ENCODE measurements around the gene KCNQ1. TPM values are rescaled to one million over a fixed set of nuclear protein-coding genes. Genes with fewer than 3 reads are reported as not detected.

Gene KCNQ1
- total and polyA plus RNA-seq, 2 experiments from 2014 or later, result not detected

DNA sequence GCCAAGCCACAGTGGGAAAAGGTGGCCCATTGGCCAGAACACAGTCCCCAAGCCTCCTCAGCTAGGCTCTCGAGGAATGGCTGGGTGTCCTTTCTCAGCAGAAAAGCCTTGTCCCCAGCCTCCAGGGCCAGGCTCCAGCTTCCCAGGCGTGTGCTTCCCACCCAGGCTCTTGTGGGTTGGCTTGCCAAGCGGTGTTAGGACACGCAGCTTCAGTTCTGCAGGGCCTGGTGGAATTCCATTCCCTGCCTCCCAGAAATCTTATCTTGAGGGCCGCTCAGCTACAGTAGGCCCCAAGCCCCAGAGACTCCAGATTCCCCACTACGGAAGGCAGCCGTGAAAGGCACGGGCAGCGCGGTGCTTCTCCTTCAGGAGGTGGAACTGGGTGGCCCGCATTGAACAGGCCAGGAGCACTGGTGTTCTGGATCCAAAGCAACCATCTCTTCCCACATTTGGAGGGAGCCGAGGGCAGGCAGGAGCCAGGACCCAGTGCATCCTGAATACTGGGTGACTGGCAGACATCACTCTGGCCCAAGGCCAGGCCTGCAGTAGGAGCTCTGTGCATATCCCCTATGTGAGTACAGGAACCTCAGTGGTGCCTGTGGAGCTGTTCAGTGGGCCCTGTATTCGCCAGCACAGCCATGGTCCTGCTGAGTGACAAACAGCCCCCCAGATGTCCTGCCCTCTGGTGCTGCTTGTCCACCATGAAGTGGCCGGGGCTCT, 271.7 kb downstream of the KCNQ1 start:
- Histone ChIP-seq H3K9me3 (ENCODE audit: low read depth) (no peaks in the 10 kb centered on the region), H3K4me1 (ENCODE audit: insufficient read depth) (no peaks in the 10 kb centered on the region), H3K79me2 (ENCODE audit: insufficient read depth) (no peaks in the 10 kb centered on the region), H3K27ac (no peak overlapping the region), H3K27me3 (replicated peaks; ENCODE audit: insufficient read depth) (peaks cover 15% of the 10 kb centered on the region), H3F3A (ENCODE audit: insufficient read depth) (no peaks in the 10 kb centered on the region), H3K9me2 (ENCODE audit: insufficient read depth) (no peaks in the 10 kb centered on the region), H3K4me2 (ENCODE audit: unreplicated experiment) (no peak overlapping the region), H3K9ac (no peak overlapping the region), H3K4me3 (no peak overlapping the region), H4K20me1 (ENCODE audit: insufficient read depth) (no peaks in the 10 kb centered on the region), H2AFZ (no peak overlapping the region), H3K36me3 (ENCODE audit: low read depth) (no peaks in the 10 kb centered on the region)
- in situ Hi-C loops (cut with MboI), result no loop called here
- TF ChIP-seq EZH2phosphoT487 (IDR thresholded peaks at IDR 0.05; ENCODE audit: insufficient read depth, low read depth) (no peak), EZH2 (IDR thresholded peaks at IDR 0.05; ENCODE audit: insufficient read depth, poor library complexity, severe bottlenecking) (no peak)
- WGBS, 2 experiments (ENCODE audit: low coverage in 1 of 2, low lambda C conversion rate in 2 of 2, missing lambda C conversion rate in 2 of 2), result 41 to 42% methylated on average over 14 of the region's 14 CpGs
- no peak for DNase-seq

DNA sequence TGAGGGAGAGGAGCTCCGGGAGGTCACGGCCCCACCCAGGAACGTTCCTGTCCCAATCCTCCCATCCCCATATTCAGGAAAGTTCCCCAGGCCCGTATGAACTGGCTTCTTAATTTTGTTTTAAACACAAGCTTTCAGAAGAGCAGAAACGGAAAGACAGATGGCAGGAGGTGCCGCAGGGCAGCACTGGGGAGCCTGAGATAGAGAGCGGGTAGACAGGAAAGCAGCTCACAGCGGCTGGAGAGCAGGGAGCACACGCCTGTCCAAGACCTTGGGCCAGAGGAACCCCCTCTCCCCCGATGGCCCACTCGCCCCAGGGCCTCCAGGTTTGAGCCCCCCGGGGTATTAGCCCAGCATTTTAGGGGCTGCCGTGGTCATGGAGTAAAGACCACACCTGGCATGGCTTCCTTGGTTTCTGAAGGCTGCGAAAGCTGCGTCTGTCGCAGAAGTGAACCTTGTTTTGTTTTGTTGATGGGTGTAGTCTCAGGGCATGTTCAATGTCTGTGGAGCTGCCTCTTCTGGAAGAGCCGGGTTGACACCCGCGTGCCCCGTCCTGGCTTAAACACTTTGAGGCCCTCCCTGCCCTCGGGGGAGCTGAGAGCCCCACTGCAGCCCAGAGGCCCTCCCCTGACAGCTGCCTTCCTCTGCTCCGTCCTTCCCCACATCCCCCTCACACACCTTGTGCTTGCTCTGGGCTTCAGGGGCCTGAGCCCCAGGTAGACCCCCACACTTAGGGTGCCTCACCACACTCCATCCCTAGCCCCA, 272.9 kb downstream of the KCNQ1 start:
- peaks cover 7% of the 10 kb centered on the region; the same call in 1 of the 2 replicates for H3K27me3 ChIP-seq (replicated peaks; ENCODE audit: insufficient read depth)

DNA sequence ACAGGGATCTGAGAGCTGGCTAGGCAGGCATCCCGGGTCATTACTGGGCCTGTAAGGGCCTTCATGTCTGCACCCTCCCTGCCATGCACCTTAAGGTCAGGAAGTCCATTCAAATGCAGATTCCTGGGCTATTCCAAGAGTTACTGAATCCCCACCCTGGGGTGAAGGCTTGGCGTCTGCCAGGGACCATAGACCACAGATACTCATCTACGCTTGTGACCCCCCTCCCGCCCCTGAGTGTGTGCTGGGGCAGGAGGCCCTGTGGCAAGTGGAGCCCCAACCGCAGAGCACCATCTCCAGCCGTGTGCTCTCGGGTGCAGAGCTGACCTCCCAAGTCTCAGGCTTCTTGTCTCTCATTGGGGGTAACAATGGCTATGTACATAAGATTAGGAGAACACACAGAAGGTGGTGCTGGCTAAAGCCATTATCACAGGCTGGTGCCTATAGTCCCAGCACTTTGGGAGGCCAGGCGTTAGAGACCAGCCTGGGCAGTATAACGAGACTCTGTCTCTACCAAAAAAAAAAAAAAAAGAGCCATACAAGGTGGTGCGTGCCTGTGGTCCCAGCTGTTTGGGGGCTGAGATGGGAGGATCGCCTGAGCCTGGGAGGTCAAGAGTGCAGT, 274.1 kb downstream of the KCNQ1 start:
- no peak overlapping the region for H2AFZ ChIP-seq
- DNase-seq, result no peak

More for the DNA sequence above, 272.9 kb downstream of the KCNQ1 start:
- Histone ChIP-seq H3K4me2 (ENCODE audit: unreplicated experiment) (no peak overlapping the region), H3K79me2 (ENCODE audit: insufficient read depth) (no peaks in the 10 kb centered on the region), H3F3A (ENCODE audit: insufficient read depth) (no peaks in the 10 kb centered on the region), H3K9me2 (ENCODE audit: insufficient read depth) (no peaks in the 10 kb centered on the region), H4K20me1 (ENCODE audit: insufficient read depth) (no peaks in the 10 kb centered on the region), H2AFZ (no peak overlapping the region), H3K9ac (no peak overlapping the region), H3K4me1 (ENCODE audit: insufficient read depth) (no peaks in the 10 kb centered on the region), H3K4me3 (no peak overlapping the region), H3K9me3 (ENCODE audit: low read depth) (no peaks in the 10 kb centered on the region), H3K36me3 (ENCODE audit: low read depth) (no peaks in the 10 kb centered on the region), H3K27ac (no peak overlapping the region)
- WGBS, 2 experiments (ENCODE audit: low coverage in 1 of 2, low lambda C conversion rate in 2 of 2, missing lambda C conversion rate in 2 of 2), result 65 to 67% methylated on average over 21 to 22 of the region's 22 CpGs
- in situ Hi-C loops (cut with MboI), result no loop called here
- no peak for DNase-seq
- TF ChIP-seq EZH2 (IDR thresholded peaks at IDR 0.05; ENCODE audit: insufficient read depth, poor library complexity, severe bottlenecking) (no peak), EZH2phosphoT487 (IDR thresholded peaks at IDR 0.05; ENCODE audit: insufficient read depth, low read depth) (no peak)

DNA sequence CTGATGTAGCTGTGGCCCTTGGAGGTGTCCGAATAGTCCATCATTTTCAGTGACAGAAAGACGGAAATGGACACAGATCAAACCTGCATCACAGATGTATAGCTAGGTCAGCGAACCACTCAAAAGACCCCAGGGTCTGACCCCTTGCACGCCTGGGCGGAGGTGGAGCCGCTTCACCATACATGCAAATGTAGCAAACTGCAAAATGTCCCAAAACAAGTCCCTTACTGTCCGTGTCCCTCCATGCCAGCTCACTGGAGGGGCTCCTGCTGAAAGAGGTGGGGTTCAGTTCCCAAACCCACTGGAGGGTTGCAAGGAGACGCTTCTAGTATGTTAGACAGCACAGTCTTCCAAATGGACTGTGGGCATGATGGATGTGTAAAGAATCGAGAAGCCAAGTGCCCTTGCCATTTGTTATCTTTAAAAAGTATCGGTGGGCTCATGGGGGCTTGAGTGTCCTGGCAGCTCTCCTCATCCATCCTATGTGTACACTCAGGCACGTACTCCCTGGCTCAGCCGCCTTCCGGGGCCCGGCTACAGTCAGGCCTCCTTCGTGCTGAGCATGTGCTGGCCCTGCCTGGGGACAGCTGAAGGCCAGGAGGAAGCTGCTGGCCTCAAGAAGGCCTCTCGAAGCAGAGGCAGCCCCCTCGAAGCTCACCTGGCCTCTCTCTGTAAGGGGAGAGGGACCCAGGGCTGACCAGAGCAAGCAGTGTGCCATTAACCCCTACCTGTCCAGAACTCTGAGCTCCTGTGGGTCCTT, 275.2 kb downstream of the KCNQ1 start:
- peaks cover 7% of the 10 kb centered on the region; the same call in 1 of the 2 replicates for H3K27me3 ChIP-seq (replicated peaks; ENCODE audit: insufficient read depth)
- no peaks in the 10 kb centered on the region for H3F3A ChIP-seq (ENCODE audit: insufficient read depth)
- TF ChIP-seq EZH2 (IDR thresholded peaks at IDR 0.05; ENCODE audit: insufficient read depth, poor library complexity, severe bottlenecking), result no peak
- no peak for TF ChIP-seq EZH2phosphoT487 (IDR thresholded peaks at IDR 0.05; ENCODE audit: insufficient read depth, low read depth)
- H3K9ac ChIP-seq, result no peak overlapping the region
- H4K20me1 ChIP-seq (ENCODE audit: insufficient read depth), result no peaks in the 10 kb centered on the region
- H3K4me3 ChIP-seq, result no peak overlapping the region
- no peak for DNase-seq
- H3K36me3 ChIP-seq (ENCODE audit: low read depth), result no peaks in the 10 kb centered on the region
- no peaks in the 10 kb centered on the region for H3K79me2 ChIP-seq (ENCODE audit: insufficient read depth)
- H3K27ac ChIP-seq, result no peak overlapping the region
- in situ Hi-C loops (cut with MboI), result no loop called here
- 59 to 60% methylated on average over 17 of the region's 17 CpGs for WGBS, 2 experiments (ENCODE audit: low coverage in 1 of 2, low lambda C conversion rate in 2 of 2, missing lambda C conversion rate in 2 of 2)
- H3K4me1 ChIP-seq (ENCODE audit: insufficient read depth), result no peaks in the 10 kb centered on the region
- no peaks in the 10 kb centered on the region for H3K9me3 ChIP-seq (ENCODE audit: low read depth)
- no peaks in the 10 kb centered on the region for H3K9me2 ChIP-seq (ENCODE audit: insufficient read depth)
- H2AFZ ChIP-seq, result no peak overlapping the region
- H3K4me2 ChIP-seq (ENCODE audit: unreplicated experiment), result no peak overlapping the region

More for the DNA sequence above, 274.1 kb downstream of the KCNQ1 start:
- Histone ChIP-seq H3K27ac (no peak overlapping the region), H3K9me3 (ENCODE audit: low read depth) (no peaks in the 10 kb centered on the region), H3K4me2 (ENCODE audit: unreplicated experiment) (no peak overlapping the region), H3K36me3 (ENCODE audit: low read depth) (no peaks in the 10 kb centered on the region), H3F3A (ENCODE audit: insufficient read depth) (no peaks in the 10 kb centered on the region), H3K4me1 (ENCODE audit: insufficient read depth) (no peaks in the 10 kb centered on the region), H3K79me2 (ENCODE audit: insufficient read depth) (no peaks in the 10 kb centered on the region), H3K9me2 (ENCODE audit: insufficient read depth) (no peaks in the 10 kb centered on the region), H3K27me3 (replicated peaks; ENCODE audit: insufficient read depth) (peaks cover 7% of the 10 kb centered on the region; the same call in 1 of the 2 replicates), H3K9ac (no peak overlapping the region), H4K20me1 (ENCODE audit: insufficient read depth) (no peaks in the 10 kb centered on the region), H3K4me3 (no peak overlapping the region)
- 67 to 71% methylated on average over 11 of the region's 11 CpGs for WGBS, 2 experiments (ENCODE audit: low coverage in 1 of 2, low lambda C conversion rate in 2 of 2, missing lambda C conversion rate in 2 of 2)
- no peak for TF ChIP-seq EZH2 (IDR thresholded peaks at IDR 0.05; ENCODE audit: insufficient read depth, poor library complexity, severe bottlenecking)
- TF ChIP-seq EZH2phosphoT487 (IDR thresholded peaks at IDR 0.05; ENCODE audit: insufficient read depth, low read depth), result no peak
- in situ Hi-C loops (cut with MboI), result no loop called here
